ELR (cell line): ENCODE measurements around the gene PRR18.

ENCODE experiments used
- DNase-seq: peaks from one replicate; pipeline ENCODE4 v3.0.0-alpha.2; 2015; ENCODE audit warnings: low read depth

PRR18 gene

DNA sequence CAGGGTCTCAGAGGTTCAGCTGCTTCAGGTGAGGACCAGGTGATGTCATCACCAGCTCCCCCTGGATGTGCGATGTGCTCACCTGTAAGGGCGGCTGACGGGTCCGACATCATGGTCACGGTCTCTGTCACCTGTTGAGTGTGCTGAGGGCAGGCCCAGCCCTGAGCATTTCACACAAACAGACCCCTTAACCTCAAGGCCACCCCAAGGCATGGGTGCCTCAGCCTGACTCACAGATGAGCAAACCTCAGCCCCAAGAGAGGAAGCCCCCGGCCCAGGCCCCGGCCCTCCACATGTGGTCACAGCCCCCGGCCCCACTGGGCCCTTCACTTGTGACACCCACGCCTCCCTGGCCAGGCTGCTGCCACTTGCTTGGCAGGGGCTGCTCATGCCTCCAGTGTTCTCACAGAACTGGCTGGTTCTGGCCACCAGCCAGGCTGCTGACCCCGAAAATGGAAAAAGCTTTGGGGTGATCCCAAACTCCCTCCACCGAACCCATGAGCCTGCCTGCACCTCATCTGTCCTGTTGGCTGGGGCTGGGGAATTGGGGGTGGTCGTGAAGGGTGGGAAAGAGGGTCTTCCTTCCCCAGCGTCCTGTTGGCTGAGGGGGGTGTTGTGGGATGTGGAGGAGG is 33.3 kb downstream of the PRR18 start:
- DNase-seq: no peak

DNA sequence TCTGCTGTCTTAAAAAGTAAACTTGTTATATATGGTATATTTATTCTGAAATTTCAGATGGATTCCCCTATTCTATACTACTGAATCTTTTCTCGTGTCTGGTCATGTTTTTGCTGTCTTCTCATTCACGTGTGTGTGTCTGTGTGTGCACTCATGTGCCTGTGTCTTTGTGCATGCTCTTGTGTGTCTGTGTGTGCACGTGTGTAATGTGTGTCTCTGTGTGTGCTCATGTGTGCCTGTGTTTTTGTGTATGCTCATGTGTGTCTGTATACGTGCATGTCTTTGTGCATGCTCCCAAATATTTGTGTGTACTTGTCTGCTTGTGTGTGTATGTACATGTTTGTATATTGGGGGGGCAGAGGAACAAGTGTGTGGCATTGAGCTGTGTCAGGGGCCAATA is 34.0 kb downstream of the PRR18 start:
- DNase-seq: no peak

- no peak for DNase-seq
Observed at GRCh38 chr6:166271376-166271765, 36.8 kb downstream of the PRR18 start.

DNA sequence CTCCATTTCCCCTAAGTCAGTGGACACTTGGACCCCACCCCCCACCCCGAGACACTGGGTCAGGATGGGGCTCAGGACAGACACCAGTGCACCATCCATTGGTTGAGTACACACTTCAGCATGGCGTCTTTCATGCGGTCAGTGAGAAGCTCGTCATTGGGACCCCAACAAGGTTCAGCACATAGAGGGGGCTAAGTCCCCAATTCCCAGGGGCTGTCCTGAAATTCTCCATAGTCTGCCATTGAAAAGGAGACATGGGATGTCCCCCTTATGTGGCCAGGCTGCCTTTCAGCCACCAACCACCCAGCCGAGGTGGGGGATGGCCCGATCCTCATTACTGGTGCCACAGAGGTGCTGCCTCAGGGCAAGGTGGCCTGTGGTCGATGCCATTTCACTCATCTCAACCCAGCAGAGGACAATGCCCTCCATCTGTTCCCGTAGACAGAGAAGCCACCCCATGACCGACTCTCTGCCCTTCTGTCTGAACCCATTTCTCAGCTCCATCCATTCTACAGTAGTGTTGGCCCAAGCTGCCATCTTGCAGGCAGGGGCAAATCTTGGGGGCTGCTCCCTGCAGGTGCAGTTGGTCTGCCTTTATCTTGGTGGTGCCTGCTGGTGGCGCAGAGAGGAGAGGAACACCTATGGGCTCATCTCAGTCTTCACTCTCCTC is 37.4 kb downstream of the PRR18 start:
- DNase-seq: no peak

GRCh38 chr6:166269301-166270039 is 38.7 kb downstream of the PRR18 start:
- DNase-seq: no peak

DNA sequence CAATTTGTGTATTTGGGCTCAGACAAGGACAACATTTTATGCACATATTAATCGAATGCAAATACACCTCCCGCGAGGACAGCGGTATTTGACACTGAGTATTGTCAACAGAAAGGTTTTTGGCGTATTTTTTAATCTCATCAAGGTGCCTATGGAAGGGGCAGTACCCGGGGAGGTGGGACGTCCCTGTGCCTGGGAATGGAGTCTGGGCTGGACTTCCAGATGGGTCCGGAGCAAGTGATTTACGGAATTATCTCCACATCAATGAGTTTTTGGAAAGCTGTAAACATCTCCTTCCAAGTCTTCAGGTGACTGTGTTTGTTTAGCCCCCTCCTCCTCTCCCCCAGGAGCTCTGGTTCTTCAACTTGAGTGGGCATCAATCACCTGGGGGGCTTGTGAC is 39.8 kb downstream of the PRR18 start:
- no peak for DNase-seq

GRCh38 chr6:166267526-166267925 is 40.7 kb downstream of the PRR18 start:
- no peak for DNase-seq

- no peak for DNase-seq
Observed at GRCh38 chr6:166266336-166266735, 41.9 kb downstream of the PRR18 start.

GRCh38 chr6:166262743-166263515 is 45.3 kb downstream of the PRR18 start:
- DNase-seq: no peak

DNA sequence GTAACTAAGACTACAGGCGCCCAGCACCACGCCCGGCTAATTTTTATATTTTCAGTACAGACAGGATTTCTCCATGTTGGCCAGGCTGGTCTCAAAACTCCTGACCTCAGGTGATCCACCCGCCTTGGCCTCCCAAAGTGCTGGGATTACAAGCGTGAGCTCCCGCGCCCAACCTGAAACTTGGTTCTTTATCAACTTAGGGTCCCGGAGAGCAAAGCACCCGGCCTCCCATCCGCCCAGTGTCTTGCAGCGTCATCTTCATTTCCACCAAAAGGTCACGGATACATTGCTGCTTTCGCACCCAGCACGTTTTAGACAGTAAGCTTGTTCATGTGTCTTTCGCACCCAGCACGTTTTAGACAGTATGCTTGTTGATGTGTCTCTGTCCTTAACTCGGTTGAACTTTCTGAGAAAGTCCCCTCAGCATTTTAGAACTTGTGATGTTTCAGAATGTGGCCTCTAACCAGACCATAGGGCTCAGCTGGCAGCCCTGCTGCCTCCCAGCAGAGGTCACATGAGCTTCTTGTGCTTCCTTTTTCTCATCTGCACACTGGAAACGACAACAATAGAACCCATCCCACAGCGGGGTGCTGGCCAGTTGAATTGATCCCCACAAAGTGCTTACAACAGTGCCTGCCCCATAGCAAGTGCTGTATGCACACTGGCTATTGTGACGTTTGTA is 48.8 kb downstream of the PRR18 start:
- DNase-seq: no peak

DNA sequence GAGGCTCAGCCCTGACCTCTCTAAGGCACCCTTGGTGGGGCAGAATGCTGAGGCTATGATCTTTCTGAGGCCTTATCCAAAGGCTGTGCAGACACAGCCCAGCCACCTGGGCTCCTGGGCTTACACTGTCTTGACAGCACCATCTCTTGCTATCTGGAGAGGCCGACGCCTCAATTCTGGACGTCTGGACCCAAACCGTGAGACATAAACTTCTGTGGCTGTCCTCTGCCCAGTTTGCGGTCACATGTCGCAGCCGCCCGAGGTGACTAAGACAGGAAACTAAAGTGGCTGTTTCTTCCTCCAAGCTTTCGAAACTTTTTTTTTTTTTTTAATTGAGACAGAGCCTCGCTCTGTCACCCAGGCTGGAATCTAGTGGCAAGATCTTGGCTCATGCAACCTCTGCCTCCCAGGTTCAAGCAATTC is 49.3 kb downstream of the PRR18 start:
- DNase-seq: peak; percentile 1

- no peak for DNase-seq
Observed at GRCh38 chr6:166257911-166258318, 50.3 kb downstream of the PRR18 start.
